ENCODE measurements around the gene TMEM270. TPM values are rescaled to one million over a fixed set of nuclear protein-coding genes. Genes with fewer than 3 reads are reported as not detected.
"Not testable (repeated sequence)": the region's sequence is repeated elsewhere in the genome, so short reads cannot be mapped to it uniquely, and the experiment has no call there.

Gene TMEM270
- total RNA-seq, 1 experiment from 2014 or later = 0.28 TPM

DNA sequence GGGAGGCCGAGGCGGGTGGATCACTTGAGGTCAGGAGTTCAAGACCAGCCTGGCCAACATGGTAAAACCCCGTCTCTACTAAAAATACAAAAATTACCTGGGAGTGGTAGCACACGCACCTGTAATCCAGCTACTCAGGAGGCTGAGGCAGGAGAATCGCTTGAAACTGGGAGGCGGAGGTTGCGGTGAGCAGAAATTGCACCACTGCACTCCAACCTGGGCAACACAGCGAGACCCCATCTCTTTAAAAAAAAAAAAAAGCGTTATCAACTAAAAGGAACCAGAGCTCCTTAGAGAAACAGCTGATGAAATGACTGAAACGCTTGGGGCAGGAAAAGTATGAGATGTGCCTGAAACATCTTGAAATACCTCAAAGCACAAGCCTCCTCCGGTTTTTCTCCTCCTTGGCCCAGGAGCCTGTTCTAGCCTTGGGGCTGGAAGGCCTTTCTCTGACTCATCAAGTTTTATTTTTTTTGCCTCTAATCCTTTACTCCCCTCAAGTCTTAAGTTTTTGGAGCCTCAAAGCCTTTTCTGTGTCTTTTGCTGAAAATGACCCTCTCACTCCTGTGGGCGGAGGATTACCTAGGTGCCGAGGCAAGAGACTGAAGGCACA is 16.0 kb upstream of the TMEM270 start (continued):
- no peak for TF ChIP-seq ZNF423 (CRISPR knock-in tag; IDR thresholded peaks at IDR 0.05)
- TF ChIP-seq, protein P1, sequence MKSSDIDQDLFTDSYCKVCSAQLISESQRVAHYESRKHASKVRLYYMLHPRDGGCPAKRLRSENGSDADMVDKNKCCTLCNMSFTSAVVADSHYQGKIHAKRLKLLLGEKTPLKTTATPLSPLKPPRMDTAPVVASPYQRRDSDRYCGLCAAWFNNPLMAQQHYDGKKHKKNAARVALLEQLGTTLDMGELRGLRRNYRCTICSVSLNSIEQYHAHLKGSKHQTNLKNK (CRISPR knock-in tag; IDR thresholded peaks at IDR 0.05) = no peak
- no peak for TF ChIP-seq ZNF232 (CRISPR knock-in tag; IDR thresholded peaks at IDR 0.05)

DNA sequence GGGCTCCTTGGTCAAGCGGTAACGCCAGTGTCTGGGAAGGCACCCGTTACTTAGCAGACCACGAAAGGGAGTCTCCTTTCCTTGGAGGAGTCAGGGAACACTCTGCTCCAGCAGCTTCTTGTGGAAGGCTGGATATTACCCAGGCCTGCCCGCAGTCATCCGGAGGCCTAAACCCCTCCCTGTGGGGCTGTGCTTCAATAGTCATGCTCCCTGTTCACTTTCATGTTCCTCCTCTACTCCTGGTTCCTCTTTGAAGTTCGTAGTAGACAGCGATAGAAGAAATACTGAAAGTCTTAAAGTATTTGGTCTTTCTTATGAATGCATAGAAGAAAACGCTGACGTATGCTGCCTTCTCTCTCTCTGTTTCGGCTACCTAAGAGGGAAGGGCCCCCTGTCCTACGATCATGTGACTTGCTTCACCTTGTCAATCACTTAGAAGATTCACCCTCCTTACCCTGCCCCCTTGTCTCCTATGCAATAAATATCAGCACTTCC is 15.2 kb upstream of the TMEM270 start:
- not testable (repeated sequence) for H3K27ac Mint-ChIP-seq

DNA sequence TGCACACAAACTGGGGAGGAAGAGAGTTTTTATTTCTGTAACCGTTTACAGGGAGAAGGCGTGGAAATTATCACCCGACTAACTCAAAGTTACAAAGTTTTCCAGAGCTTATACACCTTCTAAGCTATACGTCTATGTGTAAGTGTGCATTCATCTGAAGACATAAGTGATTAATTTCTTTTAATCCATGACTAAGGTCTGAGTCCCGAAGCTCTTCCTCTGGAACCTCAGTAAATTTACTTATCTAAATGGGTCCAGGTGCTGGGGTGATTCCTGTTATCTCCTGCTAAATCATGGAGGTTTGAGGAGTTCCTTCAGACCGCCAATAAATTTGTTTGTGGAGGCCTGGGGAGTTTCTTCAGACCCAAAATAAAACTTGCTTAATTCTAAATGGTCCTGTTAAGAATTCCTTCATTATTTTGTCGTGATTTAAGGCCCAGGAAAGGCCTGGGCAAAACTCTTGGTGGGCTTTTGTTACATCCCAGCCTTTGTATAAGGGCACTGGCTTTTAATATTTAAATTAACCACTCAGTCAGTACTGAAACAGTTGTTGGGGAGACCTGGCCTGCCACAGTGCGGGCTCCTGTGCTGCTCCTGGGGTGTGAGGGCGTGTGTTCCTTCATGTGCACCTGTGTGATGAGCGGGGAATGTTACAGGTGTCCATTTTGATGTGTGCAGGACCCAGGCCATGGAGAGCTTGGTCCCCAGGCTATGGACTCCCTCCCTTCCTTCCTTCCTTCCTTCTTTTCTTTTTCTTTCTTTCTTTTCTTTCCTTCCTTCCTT is 12.8 kb upstream of the TMEM270 start:
- CTCF ChIA-PET = interaction anchor here (0.6 to 1.0 kb wide), 2 partner anchors 37 to 219 kb away, joined by 3 to 4 read pairs; no protein-coding TSS in a partner anchor
- H3K27ac Mint-ChIP-seq = no peak overlapping the region
- TF ChIP-seq GTF2I (CRISPR knock-in tag; conservative IDR thresholded peaks at IDR 0.05) (no peak), ZNF423 (CRISPR knock-in tag; IDR thresholded peaks at IDR 0.05) (no peak), NR2C2 (CRISPR knock-in tag; IDR thresholded peaks at IDR 0.05) (no peak), CBFB (CRISPR knock-in tag; IDR thresholded peaks at IDR 0.05; ENCODE audit: low read depth) (no peak), RELA (CRISPR knock-in tag; IDR thresholded peaks at IDR 0.05; ENCODE audit: borderline replicate concordance) (no peak), CREB1 (CRISPR knock-in tag; IDR thresholded peaks at IDR 0.05) (no peak), KAT7 (CRISPR knock-in tag; IDR thresholded peaks at IDR 0.05; ENCODE audit: borderline replicate concordance) (no peak), TEAD1 (CRISPR knock-in tag; IDR thresholded peaks at IDR 0.05) (no peak), ZNF121 (CRISPR knock-in tag; IDR thresholded peaks at IDR 0.05) (no peak), HMGA2 (CRISPR knock-in tag; IDR thresholded peaks at IDR 0.05) (no peak)
- ATAC-seq = peak; percentile 65
- DNase-seq (ENCODE audit: low spot score) = no peak
- H3K27me3 Mint-ChIP-seq (ENCODE audit: low read depth) = no peaks in the 10 kb centered on the region; the same call in none of the 2 replicates
- POLR2A ChIA-PET = interaction anchor here (0.6 to 0.8 kb wide), 3 partner anchors 14 to 199 kb away, joined by 3 to 4 read pairs (median 3); no protein-coding TSS in a partner anchor
- H3K4me1 Mint-ChIP-seq = peaks cover 29% of the 10 kb centered on the region
- H3K36me3 Mint-ChIP-seq = peaks cover 2% of the 10 kb centered on the region; the same call in 1 of the 2 replicates
- H3K9me3 Mint-ChIP-seq = peaks cover 7% of the 10 kb centered on the region
- H3K4me3 Mint-ChIP-seq = no peak overlapping the region

More for the DNA sequence above, 15.2 kb upstream of the TMEM270 start:
- H3K36me3 Mint-ChIP-seq; ATAC-seq; H3K4me3 Mint-ChIP-seq; CTCF ChIA-PET; POLR2A ChIA-PET; DNase-seq (ENCODE audit: low spot score); H3K27me3 Mint-ChIP-seq (ENCODE audit: low read depth); H3K9me3 Mint-ChIP-seq: not testable (repeated sequence)
- H3K4me1 Mint-ChIP-seq = peaks cover 23% of the 10 kb centered on the region

DNA sequence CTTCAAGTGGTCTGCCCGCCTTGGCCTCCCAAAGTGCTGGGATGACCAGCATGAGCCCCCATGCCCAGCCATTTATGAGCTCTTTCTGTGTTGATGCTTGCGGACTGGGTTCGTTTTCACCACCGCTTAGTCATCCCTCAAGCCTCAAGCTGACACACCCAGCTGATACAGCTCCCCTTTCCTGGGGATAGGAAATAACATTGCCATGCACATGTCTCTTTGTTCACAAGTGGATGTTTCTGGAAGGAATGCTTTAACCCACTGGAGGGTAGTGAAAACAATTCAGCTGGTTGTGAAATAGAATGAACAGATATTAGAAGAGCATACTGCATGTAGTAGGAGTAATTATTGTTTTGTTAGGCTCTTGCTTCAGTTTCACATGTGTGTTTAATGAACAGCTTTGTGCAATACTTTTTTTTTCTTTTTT is 10.2 kb upstream of the TMEM270 start:
- H3K27me3 Mint-ChIP-seq (ENCODE audit: low read depth) = peaks cover 13% of the 10 kb centered on the region
- DNase-seq (ENCODE audit: low spot score) = no peak
- H3K9me3 Mint-ChIP-seq = peaks cover 7% of the 10 kb centered on the region
- peaks cover 2% of the 10 kb centered on the region; the same call in 1 of the 2 replicates for H3K36me3 Mint-ChIP-seq
- ChIA-PET POLR2A (interaction anchor here (0.5 to 1.6 kb wide), 2 partner anchors 19 to 213 kb away, joined by 3 to 5 read pairs; no protein-coding TSS in a partner anchor), CTCF (interaction anchor here (0.7 to 1.6 kb wide), 5 partner anchors 9 to 244 kb away, joined by 3 to 7 read pairs (median 4); no protein-coding TSS in a partner anchor)
- H3K4me3 Mint-ChIP-seq = no peak overlapping the region
- ATAC-seq = no peak
- H3K27ac Mint-ChIP-seq = no peak overlapping the region; the same call in 1 of the 2 replicates
- TF ChIP-seq ELF4 (CRISPR knock-in tag; IDR thresholded peaks at IDR 0.05; ENCODE audit: low read depth) = no peak
- TF ChIP-seq, protein P2, sequence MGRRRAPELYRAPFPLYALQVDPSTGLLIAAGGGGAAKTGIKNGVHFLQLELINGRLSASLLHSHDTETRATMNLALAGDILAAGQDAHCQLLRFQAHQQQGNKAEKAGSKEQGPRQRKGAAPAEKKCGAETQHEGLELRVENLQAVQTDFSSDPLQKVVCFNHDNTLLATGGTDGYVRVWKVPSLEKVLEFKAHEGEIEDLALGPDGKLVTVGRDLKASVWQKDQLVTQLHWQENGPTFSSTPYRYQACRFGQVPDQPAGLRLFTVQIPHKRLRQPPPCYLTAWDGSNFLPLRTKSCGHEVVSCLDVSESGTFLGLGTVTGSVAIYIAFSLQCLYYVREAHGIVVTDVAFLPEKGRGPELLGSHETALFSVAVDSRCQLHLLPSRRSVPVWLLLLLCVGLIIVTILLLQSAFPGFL (CRISPR knock-in tag; IDR thresholded peaks at IDR 0.05; ENCODE audit: borderline replicate concordance) = no peak
- TF ChIP-seq, protein P3, sequence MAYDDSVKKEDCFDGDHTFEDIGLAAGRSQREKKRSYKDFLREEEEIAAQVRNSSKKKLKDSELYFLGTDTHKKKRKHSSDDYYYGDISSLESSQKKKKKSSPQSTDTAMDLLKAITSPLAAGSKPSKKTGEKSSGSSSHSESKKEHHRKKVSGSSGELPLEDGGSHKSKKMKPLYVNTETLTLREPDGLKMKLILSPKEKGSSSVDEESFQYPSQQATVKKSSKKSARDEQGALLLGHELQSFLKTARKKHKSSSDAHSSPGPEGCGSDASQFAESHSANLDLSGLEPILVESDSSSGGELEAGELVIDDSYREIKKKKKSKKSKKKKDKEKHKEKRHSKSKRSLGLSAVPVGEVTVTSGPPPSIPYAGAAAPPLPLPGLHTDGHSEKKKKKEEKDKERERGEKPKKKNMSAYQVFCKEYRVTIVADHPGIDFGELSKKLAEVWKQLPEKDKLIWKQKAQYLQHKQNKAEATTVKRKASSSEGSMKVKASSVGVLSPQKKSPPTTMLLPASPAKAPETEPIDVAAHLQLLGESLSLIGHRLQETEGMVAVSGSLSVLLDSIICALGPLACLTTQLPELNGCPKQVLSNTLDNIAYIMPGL (CRISPR knock-in tag; IDR thresholded peaks at IDR 0.05) = no peak
- TF ChIP-seq PRRX2 (CRISPR knock-in tag; IDR thresholded peaks at IDR 0.05) = no peak
- TF ChIP-seq, protein P4, sequence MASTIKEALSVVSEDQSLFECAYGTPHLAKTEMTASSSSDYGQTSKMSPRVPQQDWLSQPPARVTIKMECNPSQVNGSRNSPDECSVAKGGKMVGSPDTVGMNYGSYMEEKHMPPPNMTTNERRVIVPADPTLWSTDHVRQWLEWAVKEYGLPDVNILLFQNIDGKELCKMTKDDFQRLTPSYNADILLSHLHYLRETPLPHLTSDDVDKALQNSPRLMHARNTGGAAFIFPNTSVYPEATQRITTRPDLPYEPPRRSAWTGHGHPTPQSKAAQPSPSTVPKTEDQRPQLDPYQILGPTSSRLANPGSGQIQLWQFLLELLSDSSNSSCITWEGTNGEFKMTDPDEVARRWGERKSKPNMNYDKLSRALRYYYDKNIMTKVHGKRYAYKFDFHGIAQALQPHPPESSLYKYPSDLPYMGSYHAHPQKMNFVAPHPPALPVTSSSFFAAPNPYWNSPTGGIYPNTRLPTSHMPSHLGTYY (CRISPR knock-in tag; IDR thresholded peaks at IDR 0.05) = no peak
- peaks cover 22% of the 10 kb centered on the region for H3K4me1 Mint-ChIP-seq

All from WTC11 (cell line).